Fibroblast of mammary gland (primary cell): Measurements from ENCODE around the gene RABIF.

Experiments used
- DNase-seq: peaks from one replicate; pipeline ENCODE4 v3.0.0-alpha.2; 2010; ENCODE audit warnings: low read depth
- H3K4me3 ChIP-seq: 2 replicates; pipeline ENCODE4 v1.5.1; 2011; ENCODE audit warnings: low read depth, mild to moderate bottlenecking, low read length, moderate library complexity; ENCODE audit not compliant: control insufficient read depth
- CTCF ChIP-seq: conservative IDR thresholded peaks from 2 replicates; pipeline ENCODE4 v1.5.1; 2011; ENCODE audit warnings: low read depth, low read length, inconsistent platforms; ENCODE audit not compliant: control insufficient read depth, insufficient read depth

Gene RABIF

GRCh38 chr1:202879128-202879527 is 9.8 kb downstream of the RABIF start:
- TF ChIP-seq CTCF = no peak
- H3K4me3 ChIP-seq = no peak overlapping the region
- DNase-seq = no peak

- H3K4me3 ChIP-seq = no peak overlapping the region
- no peak for DNase-seq
- TF ChIP-seq CTCF = no peak
Measured at GRCh38 chr1:202873026-202873425, 15.9 kb downstream of the RABIF start.

GRCh38 chr1:202871367-202871766 is 17.6 kb downstream of the RABIF start:
- DNase-seq = no peak
- no peak overlapping the region for H3K4me3 ChIP-seq
- TF ChIP-seq CTCF = no peak

GRCh38 chr1:202862679-202863560 is 26.0 kb downstream of the RABIF start:
- TF ChIP-seq CTCF = no peak
- H3K4me3 ChIP-seq = no peak overlapping the region
- DNase-seq = no peak

- TF ChIP-seq CTCF = no peak
- peak overlapping the region; percentile 66 for H3K4me3 ChIP-seq
- DNase-seq = peak; percentile 75
Measured at GRCh38 chr1:202861420-202862132, 27.4 kb downstream of the RABIF start.

GRCh38 chr1:202860744-202861419 is 28.1 kb downstream of the RABIF start:
- TF ChIP-seq CTCF = no peak
- DNase-seq = peak; percentile 24

More at GRCh38 chr1:202860744-202861419, 28.1 kb downstream of the RABIF start:
- H3K4me3 ChIP-seq = peak overlapping the region; percentile 66
